ENCODE results near the gene CNTN4. TPM values are rescaled to one million over a fixed set of nuclear protein-coding genes. Genes with fewer than 3 reads are reported as not detected.
A peak's percentile ranks its signal among the peaks of the same experiment; 100 is the strongest.

The CNTN4 gene
- total RNA-seq, 1 donor from 2014 or later: 3.2 TPM

- ATAC-seq (no peak), DNase-seq (no peak)
- intact Hi-C loops (cut with micrococcal nuclease): no loop called here
These were observed 762.5 kb downstream of the CNTN4 start for GRCh38 chr3:2861120-2861519.

- intact Hi-C loops (cut with micrococcal nuclease): no loop called here
These were observed 763.3 kb downstream of the CNTN4 start for GRCh38 chr3:2861920-2862319.

GRCh38 chr3:2862366-2862765, 763.7 kb downstream of the CNTN4 start:
- no peak for ATAC-seq
- intact Hi-C loops (cut with micrococcal nuclease): no loop called here

More at GRCh38 chr3:2861920-2862319, 763.3 kb downstream of the CNTN4 start:
- ATAC-seq (no peak), DNase-seq (no peak)

GRCh38 chr3:2863127-2863526, 764.5 kb downstream of the CNTN4 start:
- no peak for ATAC-seq
- intact Hi-C loops (cut with micrococcal nuclease): no loop called here

More at GRCh38 chr3:2862366-2862765, 763.7 kb downstream of the CNTN4 start:
- DNase-seq: no peak

GRCh38 chr3:2869905-2870304, 771.2 kb downstream of the CNTN4 start:
- DNase-seq: no peak
- intact Hi-C loops (cut with micrococcal nuclease): no loop called here
- no peak for ATAC-seq

More at GRCh38 chr3:2863127-2863526, 764.5 kb downstream of the CNTN4 start:
- no peak for DNase-seq

- intact Hi-C loops (cut with micrococcal nuclease): no loop called here
- no peak for ATAC-seq
- DNase-seq: no peak
These were observed 772.2 kb downstream of the CNTN4 start for GRCh38 chr3:2870724-2871333.

- intact Hi-C loops (cut with micrococcal nuclease): no loop called here
- no peak for DNase-seq
- ATAC-seq: peak; percentile 77
These were observed 774.2 kb downstream of the CNTN4 start for GRCh38 chr3:2872884-2873283.

- intact Hi-C loops (cut with micrococcal nuclease): no loop called here
- no peak for DNase-seq
- peak; percentile 63 for ATAC-seq
These were observed 775.3 kb downstream of the CNTN4 start for GRCh38 chr3:2873986-2874385.

GRCh38 chr3:2875699-2876098, 777.0 kb downstream of the CNTN4 start:
- DNase-seq (no peak), ATAC-seq (no peak)
- intact Hi-C loops (cut with micrococcal nuclease): no loop called here

- intact Hi-C loops (cut with micrococcal nuclease): no loop called here
- ATAC-seq (no peak), DNase-seq (no peak)
These were observed 777.7 kb downstream of the CNTN4 start for GRCh38 chr3:2876362-2876761.

GRCh38 chr3:2879023-2879422, 780.4 kb downstream of the CNTN4 start:
- intact Hi-C loops (cut with micrococcal nuclease): no loop called here
- ATAC-seq (no peak), DNase-seq (no peak)

GRCh38 chr3:2879587-2879986, 780.9 kb downstream of the CNTN4 start:
- intact Hi-C loops (cut with micrococcal nuclease): no loop called here
- no peak for DNase-seq
- ATAC-seq: no peak

GRCh38 chr3:2880218-2880756, 781.6 kb downstream of the CNTN4 start:
- ATAC-seq: peak; percentile 22
- no peak for DNase-seq
- intact Hi-C loops (cut with micrococcal nuclease): no loop called here

GRCh38 chr3:2883283-2883682, 784.6 kb downstream of the CNTN4 start:
- intact Hi-C loops (cut with micrococcal nuclease): no loop called here
- no peak for DNase-seq
- ATAC-seq: no peak

GRCh38 chr3:2888592-2888991, 789.9 kb downstream of the CNTN4 start:
- DNase-seq: no peak
- ATAC-seq: no peak
- intact Hi-C loops (cut with micrococcal nuclease): no loop called here

GRCh38 chr3:2889736-2890135, 791.1 kb downstream of the CNTN4 start:
- DNase-seq (no peak), ATAC-seq (no peak)
- intact Hi-C loops (cut with micrococcal nuclease): no loop called here

- no peak for ATAC-seq
- intact Hi-C loops (cut with micrococcal nuclease): no loop called here
- no peak for DNase-seq
These were observed 797.8 kb downstream of the CNTN4 start for GRCh38 chr3:2896308-2896939.

- no peak for DNase-seq
- intact Hi-C loops (cut with micrococcal nuclease): no loop called here
- ATAC-seq: no peak
These were observed 799.2 kb downstream of the CNTN4 start for GRCh38 chr3:2897821-2898220.

GRCh38 chr3:2898591-2899353, 800.1 kb downstream of the CNTN4 start:
- no peak for DNase-seq
- intact Hi-C loops (cut with micrococcal nuclease): no loop called here
- no peak for ATAC-seq

GRCh38 chr3:2904054-2904453, 805.4 kb downstream of the CNTN4 start:
- ATAC-seq: no peak
- DNase-seq: no peak
- intact Hi-C loops (cut with micrococcal nuclease): no loop called here
